Hepatocyte (in vitro differentiated cells): ENCODE results near the gene C13orf42. TPM values are rescaled to one million over a fixed set of nuclear protein-coding genes. Genes with fewer than 3 reads are reported as not detected.

Experiments used
- DNase-seq: peaks from one replicate; pipeline ENCODE4 v3.0.0-alpha.2; 2016; ENCODE audit warnings: low spot score
- H2AFZ ChIP-seq: fragments of 200-600 bp; sonication (generic); 2 replicates; pipeline ENCODE4 v1.6.0; 2016; ENCODE audit warnings: antibody characterized with exemption, mild to moderate bottlenecking
- H3K27ac ChIP-seq: fragments of 200-600 bp; sonication (generic); 2 replicates; pipeline ENCODE4 v1.5.1; 2016; ENCODE audit warnings: mild to moderate bottlenecking
- H3K27me3 ChIP-seq: fragments of 200-600 bp; sonication (generic); 2 replicates; pipeline ENCODE4 v1.6.1; 2016
- H3K36me3 ChIP-seq: fragments of 200-600 bp; sonication (generic); replicated peaks from 2 replicates; pipeline ENCODE4 v1.5.1; 2016; ENCODE audit warnings: low read depth; ENCODE audit not compliant: insufficient read depth
- H3K4me1 ChIP-seq: fragments of 200-600 bp; sonication (generic); 2 replicates; pipeline ENCODE4 v1.5.1; 2016; ENCODE audit warnings: mild to moderate bottlenecking, moderate library complexity; ENCODE audit not compliant: insufficient read depth
- H3K4me2 ChIP-seq: fragments of 200-600 bp; sonication (generic); 2 replicates; pipeline ENCODE4 v1.6.0; 2016
- H3K4me3 ChIP-seq: fragments of 200-600 bp; sonication (generic); 2 replicates; pipeline ENCODE4 v1.5.1; 2016; ENCODE audit warnings: mild to moderate bottlenecking
- H3K79me2 ChIP-seq: fragments of 200-600 bp; sonication (generic); 2 replicates; pipeline ENCODE4 v1.6.0; 2017; ENCODE audit warnings: mild to moderate bottlenecking
- H3K9me2 ChIP-seq: fragments of 200-600 bp; sonication (generic); replicated peaks from 2 replicates; pipeline ENCODE4 v1.6.0; 2017; ENCODE audit warnings: mild to moderate bottlenecking; ENCODE audit not compliant: insufficient read depth
- H3K9me3 ChIP-seq: fragments of 200-600 bp; sonication (generic); 2 replicates; pipeline ENCODE4 v1.5.1; 2016; ENCODE audit warnings: low read depth, mild to moderate bottlenecking
- H4K20me1 ChIP-seq: fragments of 200-600 bp; sonication (generic); 2 replicates; pipeline ENCODE4 v1.6.0; 2016; ENCODE audit warnings: mild to moderate bottlenecking; ENCODE audit not compliant: insufficient read depth, poor library complexity, severe bottlenecking
- EZH2 ChIP-seq: fragments of 200-600 bp; sonication (generic); IDR thresholded peaks from 2 replicates; pipeline ENCODE4 v1.6.1; 2016; ENCODE audit warnings: antibody characterized with exemption, mild to moderate bottlenecking, borderline replicate concordance
- EZH2phosphoT487 ChIP-seq: fragments of 200-600 bp; sonication (generic); IDR thresholded peaks from one replicate; pipeline ENCODE4 v1.6.1; 2018; ENCODE audit warnings: antibody characterized with exemption, mild to moderate bottlenecking, low read depth, moderate library complexity; ENCODE audit not compliant: unreplicated experiment, severe bottlenecking
- WGBS: methylation state at CpG from one replicate; pipeline ENCODE4 v1.1.6; 2016; ENCODE audit warnings: low lambda C conversion rate; ENCODE audit errors: missing lambda C conversion rate; 5-methylcytosine and 5-hydroxymethylcytosine counted together
- polyA plus RNA-seq: library from polyadenylated mRNA; unstranded; fragments of >200 nt; fragmentation: Nextera tagmentation; extraction: Ambion mirVana; gene quantifications from 2 replicates; pipeline ENCODE4 v1.2.1, GENCODE V29; 2016
- total RNA-seq: library from RNA; depleted of rRNA; stranded (reverse); fragments of >200 nt; gene quantifications from 2 replicates; pipeline ENCODE4 v1.2.3, GENCODE V29; 2014
- TF ChIP-seq, protein P1 (sequence below): fragments of 200-600 bp; sonication (generic); IDR thresholded peaks from 2 replicates; pipeline ENCODE4 v1.5.1; 2016; ENCODE audit warnings: antibody characterized with exemption, mild to moderate bottlenecking; ENCODE audit not compliant: poor library complexity

C13orf42 gene
- total and polyA plus RNA-seq, 2 experiments from 2014 or later: not detected

DNA sequence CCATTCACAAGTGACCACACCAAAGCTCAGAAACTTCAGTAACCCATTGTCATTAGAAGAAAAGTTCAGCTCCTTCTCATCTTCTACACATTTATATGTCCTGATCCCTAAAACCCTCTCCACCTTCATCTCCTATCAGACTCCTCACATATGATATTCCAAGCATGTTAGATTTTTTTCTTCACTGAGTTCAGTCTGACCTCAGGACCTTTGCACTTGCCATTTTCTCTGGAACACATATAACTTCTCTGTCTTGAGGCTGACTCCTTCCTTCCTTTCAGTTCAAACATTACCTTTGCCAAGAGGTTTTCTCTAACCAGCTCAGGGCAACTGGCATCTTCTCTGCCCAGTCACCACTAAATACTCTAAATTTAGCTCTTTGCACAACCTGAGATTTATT, 54.1 kb downstream of the C13orf42 start:
- Histone ChIP-seq H2AFZ (no peak overlapping the region), H3K4me2 (no peak overlapping the region), H3K36me3 (no peaks in the 10 kb centered on the region), H4K20me1 (no peaks in the 10 kb centered on the region), H3K27me3 (no peaks in the 10 kb centered on the region), H3K4me1 (no peaks in the 10 kb centered on the region), H3K4me3 (no peak overlapping the region), H3K9me2 (no peaks in the 10 kb centered on the region), H3K27ac (no peak overlapping the region), H3K79me2 (no peaks in the 10 kb centered on the region), H3K9me3 (no peaks in the 10 kb centered on the region)
- no peak for DNase-seq
- TF ChIP-seq EZH2phosphoT487: no peak
- TF ChIP-seq EZH2: no peak
- TF ChIP-seq, protein P1, sequence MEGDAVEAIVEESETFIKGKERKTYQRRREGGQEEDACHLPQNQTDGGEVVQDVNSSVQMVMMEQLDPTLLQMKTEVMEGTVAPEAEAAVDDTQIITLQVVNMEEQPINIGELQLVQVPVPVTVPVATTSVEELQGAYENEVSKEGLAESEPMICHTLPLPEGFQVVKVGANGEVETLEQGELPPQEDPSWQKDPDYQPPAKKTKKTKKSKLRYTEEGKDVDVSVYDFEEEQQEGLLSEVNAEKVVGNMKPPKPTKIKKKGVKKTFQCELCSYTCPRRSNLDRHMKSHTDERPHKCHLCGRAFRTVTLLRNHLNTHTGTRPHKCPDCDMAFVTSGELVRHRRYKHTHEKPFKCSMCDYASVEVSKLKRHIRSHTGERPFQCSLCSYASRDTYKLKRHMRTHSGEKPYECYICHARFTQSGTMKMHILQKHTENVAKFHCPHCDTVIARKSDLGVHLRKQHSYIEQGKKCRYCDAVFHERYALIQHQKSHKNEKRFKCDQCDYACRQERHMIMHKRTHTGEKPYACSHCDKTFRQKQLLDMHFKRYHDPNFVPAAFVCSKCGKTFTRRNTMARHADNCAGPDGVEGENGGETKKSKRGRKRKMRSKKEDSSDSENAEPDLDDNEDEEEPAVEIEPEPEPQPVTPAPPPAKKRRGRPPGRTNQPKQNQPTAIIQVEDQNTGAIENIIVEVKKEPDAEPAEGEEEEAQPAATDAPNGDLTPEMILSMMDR: no peak

GRCh38 chr13:51052581-51052980, 58.5 kb downstream of the C13orf42 start:
- Histone ChIP-seq H3K9me3 (no peaks in the 10 kb centered on the region), H3K79me2 (no peaks in the 10 kb centered on the region), H3K27ac (no peak overlapping the region), H3K4me1 (no peaks in the 10 kb centered on the region), H3K9me2 (no peaks in the 10 kb centered on the region), H2AFZ (no peak overlapping the region), H3K36me3 (no peaks in the 10 kb centered on the region), H3K4me2 (no peak overlapping the region), H3K27me3 (no peaks in the 10 kb centered on the region), H3K4me3 (no peak overlapping the region), H4K20me1 (no peaks in the 10 kb centered on the region)
- 87% methylated on average over 3 of the region's 3 CpGs for WGBS
- DNase-seq: no peak
- TF ChIP-seq EZH2phosphoT487 (no peak), EZH2 (no peak)
- TF ChIP-seq, protein P1: no peak

GRCh38 chr13:51050021-51050830, 60.8 kb downstream of the C13orf42 start:
- Histone ChIP-seq H3K4me1 (no peaks in the 10 kb centered on the region), H2AFZ (no peak overlapping the region), H3K9me2 (no peaks in the 10 kb centered on the region), H3K27ac (no peak overlapping the region), H3K27me3 (no peaks in the 10 kb centered on the region), H3K36me3 (no peaks in the 10 kb centered on the region), H3K79me2 (no peaks in the 10 kb centered on the region), H3K9me3 (no peaks in the 10 kb centered on the region), H3K4me3 (no peak overlapping the region), H4K20me1 (no peaks in the 10 kb centered on the region), H3K4me2 (no peak overlapping the region)
- 75% methylated on average over 14 of the region's 14 CpGs for WGBS
- TF ChIP-seq EZH2 (no peak), EZH2phosphoT487 (no peak)
- TF ChIP-seq, protein P1: no peak
- no peak for DNase-seq
